Hepatocyte (in vitro differentiated cells): ENCODE measurements around the gene ILRUN.

Experiments used
- CTCF ChIP-seq: fragments of 200-600 bp; sonication (generic); IDR thresholded peaks from 2 replicates; pipeline ENCODE4 v1.5.1; 2016; ENCODE audit warnings: antibody characterized with exemption, mild to moderate bottlenecking; ENCODE audit not compliant: poor library complexity
- EZH2 ChIP-seq: fragments of 200-600 bp; sonication (generic); IDR thresholded peaks from 2 replicates; pipeline ENCODE4 v1.6.1; 2016; ENCODE audit warnings: antibody characterized with exemption, mild to moderate bottlenecking, borderline replicate concordance
- EZH2phosphoT487 ChIP-seq: fragments of 200-600 bp; sonication (generic); IDR thresholded peaks from one replicate; pipeline ENCODE4 v1.6.1; 2018; ENCODE audit warnings: antibody characterized with exemption, mild to moderate bottlenecking, low read depth, moderate library complexity; ENCODE audit not compliant: unreplicated experiment, severe bottlenecking

GRCh38 chr6:34697544-34697836 is 923 bp upstream of the ILRUN start:
- TF ChIP-seq CTCF (no peak), EZH2 (no peak), EZH2phosphoT487 (no peak)
